PC-3 (cell line): Measurements from ENCODE around the gene SLC19A1. TPM values are rescaled to one million over a fixed set of nuclear protein-coding genes. Genes with fewer than 3 reads are reported as not detected.

Experiments used
- ATAC-seq: fragments of 200-7000 bp; cut with Tn5 transposase; 2 replicates; pipeline ENCODE4 v1.9.1; 2020; ENCODE audit warnings: mild to moderate bottlenecking, moderate library complexity
- BruUV-seq: library from RNA; stranded (reverse); fragments of 400-500 nt; replicated peaks from 2 replicates; lab custom pipeline; 2021; lab: Mats Ljungman, UMichigan
- CTCF ChIA-PET: fragments of 300-600 bp; sonication (Branson Sonifier 250); formaldehyde crosslinking; loops from one replicate; lab custom pipeline; 2022; ENCODE audit warnings: antibody characterized with exemption; lab: Charles Lee
- POLR2A ChIA-PET: fragments of 300-600 bp; sonication (Branson Sonifier 250); formaldehyde crosslinking; loops from one replicate; lab custom pipeline; 2022; ENCODE audit warnings: antibody characterized with exemption; ENCODE audit not compliant: unreplicated experiment; lab: Charles Lee
- DNase-seq: peaks from one replicate; pipeline ENCODE4 v3.0.0-alpha.2; 2015
- H2AFZ ChIP-seq: fragments of 300-600 bp; sonication (generic); 2 replicates; pipeline ENCODE4 v1.6.0; 2016; ENCODE audit warnings: antibody characterized with exemption, low read length
- H3F3A ChIP-seq: fragments of 300-600 bp; sonication (generic); one replicate; pipeline ENCODE4 v1.6.0; 2017; ENCODE audit warnings: antibody characterized with exemption, low read length, control low read depth, mild to moderate bottlenecking; ENCODE audit not compliant: unreplicated experiment
- H3K27ac ChIP-seq: fragments of 300-600 bp; sonication (generic); 2 replicates; pipeline ENCODE4 v1.5.1; 2016; ENCODE audit warnings: mild to moderate bottlenecking, low read length
- H3K27me3 ChIP-seq: fragments of 300-600 bp; sonication (generic); 2 replicates; pipeline ENCODE4 v1.6.1; 2016; ENCODE audit warnings: low read length, mixed read lengths
- H3K36me3 ChIP-seq: fragments of 300-600 bp; sonication (generic); 2 replicates; pipeline ENCODE4 v1.6.1; 2016; ENCODE audit warnings: low read depth, mixed run types, low read length, mixed read lengths
- H3K4me1 ChIP-seq: fragments of 300-600 bp; sonication (generic); 2 replicates; pipeline ENCODE4 v1.5.1; 2016; ENCODE audit warnings: low read length; ENCODE audit not compliant: insufficient read depth
- H3K4me2 ChIP-seq: fragments of 300-600 bp; sonication (generic); 2 replicates; pipeline ENCODE4 v1.6.0; 2016; ENCODE audit warnings: low read length
- H3K4me3 ChIP-seq: fragments of 300-600 bp; sonication (generic); 2 replicates; pipeline ENCODE4 v1.5.1; 2016; ENCODE audit warnings: mild to moderate bottlenecking, low read length, mixed read lengths
- H3K79me2 ChIP-seq: fragments of 300-600 bp; sonication (generic); 2 replicates; pipeline ENCODE4 v1.6.1; 2017; ENCODE audit warnings: low read length, mixed read lengths
- H3K9ac ChIP-seq: fragments of 300-600 bp; sonication (generic); 2 replicates; pipeline ENCODE4 v1.6.0; 2016; ENCODE audit warnings: mild to moderate bottlenecking, low read length
- H3K9me2 ChIP-seq: fragments of 300-600 bp; sonication (generic); replicated peaks from 2 replicates; pipeline ENCODE4 v1.6.1; 2016; ENCODE audit warnings: mixed run types, low read length, mixed read lengths
- H3K9me3 ChIP-seq: fragments of 300-600 bp; sonication (generic); 2 replicates; pipeline ENCODE4 v1.6.1; 2016; ENCODE audit warnings: low read length, mixed read lengths
- H4K20me1 ChIP-seq: fragments of 300-600 bp; sonication (generic); 2 replicates; pipeline ENCODE4 v1.6.1; 2016; ENCODE audit warnings: low read length, mixed read lengths
- CTCF ChIP-seq: fragments of 300-600 bp; sonication (generic); conservative IDR thresholded peaks from 2 replicates; pipeline ENCODE4 v1.5.1; 2017; ENCODE audit warnings: antibody characterized with exemption, low read depth, mild to moderate bottlenecking, low read length
- EZH2 ChIP-seq: fragments of 300-600 bp; sonication (generic); IDR thresholded peaks from one replicate; pipeline ENCODE4 v1.6.1; 2017; ENCODE audit warnings: antibody characterized with exemption, mild to moderate bottlenecking, low read length; ENCODE audit not compliant: unreplicated experiment
- EZH2phosphoT487 ChIP-seq: fragments of 300-600 bp; sonication (generic); IDR thresholded peaks from 2 replicates; pipeline ENCODE4 v1.6.1; 2018; ENCODE audit warnings: mild to moderate bottlenecking, antibody characterized with exemption, low read length, borderline replicate concordance
- intact Hi-C: fragments of 100-400 bp; cut with micrococcal nuclease; formaldehyde crosslinking; loops from 2 replicates; pipeline ENCODE4 v1.9.0; 2023
- total RNA-seq: library from RNA; depleted of rRNA; stranded (reverse); fragments of >200 nt; gene quantifications from 2 replicates; pipeline ENCODE4 v1.2.3, GENCODE V29; 2014

The SLC19A1 gene
- total RNA-seq, 1 experiment from 2014 or later, result 54.2 TPM

- intact Hi-C loops, result no loop called here
- ChIA-PET CTCF (no interaction called here), POLR2A (interaction anchor here (0.6 kb wide), 1 partner anchor 1039 kb away, joined by 3 read pairs; no protein-coding TSS in a partner anchor)
Observed at GRCh38 chr21:45537111-45537745, 5.0 kb downstream of the SLC19A1 start.

GRCh38 chr21:45536301-45537081, 5.7 kb downstream of the SLC19A1 start:
- no peak for TF ChIP-seq EZH2phosphoT487
- TF ChIP-seq CTCF, result no peak
- no peak for TF ChIP-seq EZH2
- H3K27me3 ChIP-seq, result no peaks in the 10 kb centered on the region
- H3K27ac ChIP-seq, result no peak overlapping the region
- no peaks in the 10 kb centered on the region for H3K9me3 ChIP-seq
- H3K4me2 ChIP-seq, result no peak overlapping the region
- H3K4me1 ChIP-seq, result peaks cover 13% of the 10 kb centered on the region; the same call in 1 of the 2 replicates
- no peak overlapping the region for H3K4me3 ChIP-seq
- POLR2A ChIA-PET, result no interaction called here
- H3F3A ChIP-seq, result no peaks in the 10 kb centered on the region
- intact Hi-C loops, result no loop called here
- H3K9me2 ChIP-seq, result no peaks in the 10 kb centered on the region
- H4K20me1 ChIP-seq, result 0 out of 2 replicates have a peak, but pooled peaks cover 3% of the 10 kb centered on the region
- no peak overlapping the region for H2AFZ ChIP-seq
- CTCF ChIA-PET, result no interaction called here
- no peak for ATAC-seq
- peaks cover 52% of the 10 kb centered on the region for H3K79me2 ChIP-seq
- H3K36me3 ChIP-seq, result peaks cover 5% of the 10 kb centered on the region; the same call in 1 of the 2 replicates
- H3K9ac ChIP-seq, result no peak overlapping the region
- no TSS peak for BruUV-seq
- DNase-seq, result no peak

More at GRCh38 chr21:45537111-45537745, 5.0 kb downstream of the SLC19A1 start:
- Histone ChIP-seq H3K4me2 (no peak overlapping the region), H3K9me2 (no peaks in the 10 kb centered on the region), H3K27ac (no peak overlapping the region), H3K4me1 (peaks cover 13% of the 10 kb centered on the region; the same call in 1 of the 2 replicates), H2AFZ (no peak overlapping the region), H3K4me3 (no peak overlapping the region), H3F3A (no peaks in the 10 kb centered on the region), H3K27me3 (no peaks in the 10 kb centered on the region), H3K36me3 (no peaks in the 10 kb centered on the region; the same call in 1 of the 2 replicates), H3K9me3 (no peaks in the 10 kb centered on the region), H4K20me1 (0 out of 2 replicates have a peak, but pooled peaks cover 3% of the 10 kb centered on the region), H3K9ac (no peak overlapping the region), H3K79me2 (peaks cover 55% of the 10 kb centered on the region)
- TF ChIP-seq EZH2 (no peak), CTCF (no peak), EZH2phosphoT487 (no peak)
- DNase-seq, result no peak
- no peak for ATAC-seq
- no TSS peak for BruUV-seq
